Stomach (tissue), 9 donors: ENCODE measurements around the gene EEA1. TPM values are rescaled to one million over a fixed set of nuclear protein-coding genes. Genes with fewer than 3 reads are reported as not detected.

Source experiments
- DNase-seq, 2 donors: peaks; one replicate each; pipeline versions ENCODE4 v3.0.0 to v3.0.0-alpha.2; 2013 to 2019
- H3K27ac ChIP-seq, 5 donors: fragments of 200-600 bp in 4 of 5; sonication (generic) in 4 of 5; one replicate each; pipeline ENCODE4 v1.5.1; 2013 to 2019; ENCODE audit warnings: mild to moderate bottlenecking in 1 of 5, moderate library complexity in 1 of 5
- H3K27me3 ChIP-seq, 3 donors: fragments of 200-600 bp; sonication (generic); one replicate each; pipeline ENCODE4 v1.5.1; 2017 to 2019; ENCODE audit warnings: mixed run types in 1 of 3
- H3K36me3 ChIP-seq, 4 donors: fragments of 200-600 bp; sonication (generic); 1 replicate in 3 of 4; 2 replicates in 1 of 4; pipeline ENCODE4 v1.5.1; 2016 to 2019
- H3K4me1 ChIP-seq, 4 donors: fragments of 200-600 bp; sonication (generic); one replicate each; pipeline ENCODE4 v1.5.1; 2016 to 2019
- H3K4me3 ChIP-seq, 4 donors: fragments of 200-600 bp; sonication (generic) in 3 of 4; one replicate each; pipeline ENCODE4 v1.5.1; 2016 to 2019; ENCODE audit warnings: mild to moderate bottlenecking in 1 of 4
- H3K9me3 ChIP-seq, 4 donors: fragments of 200-600 bp; sonication (generic); one replicate each; pipeline ENCODE4 v1.5.1; 2016 to 2019
- CTCF ChIP-seq, 7 experiments: fragments of 450-650 bp in 4 of 7; fragments of 200-600 bp in 3 of 7; sonication (generic) in 3 of 7; IDR thresholded peaks; one replicate each; pipeline ENCODE4 v1.5.1; 2016 to 2019; ENCODE audit warnings: antibody characterized with exemption in 7 of 7, control low read depth in 2 of 7, mild to moderate bottlenecking in 1 of 7
- EP300 ChIP-seq: sonication (generic); formaldehyde crosslinking; IDR thresholded peaks from one replicate; pipeline ENCODE4 v1.6.1; 2017; ENCODE audit warnings: antibody characterized with exemption
- POLR2A ChIP-seq, 4 donors: fragments of 450-650 bp; IDR thresholded peaks; one replicate each; pipeline ENCODE4 v1.6.1; 2016; ENCODE audit warnings: antibody characterized with exemption in 4 of 4, control low read depth in 2 of 4, mild to moderate bottlenecking in 1 of 4, moderate library complexity in 1 of 4
- POLR2AphosphoS5 ChIP-seq, 3 donors: sonication (generic); formaldehyde crosslinking; IDR thresholded peaks; one replicate each; pipeline ENCODE4 v1.6.1; 2016; ENCODE audit warnings: antibody characterized with exemption in 3 of 3
- WGBS, 5 donors: extraction: QIAGEN DNeasy Blood & Tissue Kit in 3 of 5; methylation state at CpG; one replicate each; pipeline versions ENCODE4 v1.1.5 to v1.1.7; 2013 to 2018; 5-methylcytosine and 5-hydroxymethylcytosine counted together
- intact Hi-C: fragments of 100-400 bp; cut with DNase I; formaldehyde crosslinking; loops from one replicate; pipeline ENCODE4 v1.15.1; 2023; ENCODE audit warnings: low total_unique reads
- polyA plus RNA-seq, 3 donors: library from polyadenylated mRNA; stranded (reverse); fragments of 200-250 nt; gene quantifications; one replicate each; pipeline ENCODE4 v1.2.3, GENCODE V29; 2013
- total RNA-seq, 5 donors: library from RNA; depleted of rRNA; stranded (reverse); fragments of >200 nt; gene quantifications; one replicate each; pipeline versions ENCODE4 v1.1.0 to v1.2.3, GENCODE V29; 2014 to 2016
- donor health status: healthy with polysubstance abuse.
- donor health status: Bipolar disorder and iron deficiency.
- donor health status: healthy.

EEA1 gene
- total and polyA plus RNA-seq, 8 donors: 2.0 to 24.2 (median 10.8) TPM

- Histone ChIP-seq H3K27me3 (no peaks in the 10 kb centered on the region), H3K36me3 (no peaks in the 10 kb centered on the region), H3K27ac (no peak overlapping the region), H3K4me1 (peaks cover 0 to 29% (median 13%) of the 10 kb centered on the region in 4 donors), H3K9me3 (peaks cover 0 to 11% (median 5%) of the 10 kb centered on the region in 4 donors), H3K4me3 (no peak overlapping the region)
- no peak for DNase-seq
- 72 to 88% (median 82%) methylated on average over 9 of the region's 9 CpGs for WGBS, 5 donors
- intact Hi-C loops: no loop called here
- TF ChIP-seq CTCF (IDR thresholded peaks at IDR 0.05) (no peak), POLR2AphosphoS5 (IDR thresholded peaks at IDR 0.05) (no peak), EP300 (no peak), POLR2A (IDR thresholded peaks at IDR 0.05) (no peak)
Measured at GRCh38 chr12:92905258-92905810, 23.8 kb downstream of the EEA1 start.

DNA sequence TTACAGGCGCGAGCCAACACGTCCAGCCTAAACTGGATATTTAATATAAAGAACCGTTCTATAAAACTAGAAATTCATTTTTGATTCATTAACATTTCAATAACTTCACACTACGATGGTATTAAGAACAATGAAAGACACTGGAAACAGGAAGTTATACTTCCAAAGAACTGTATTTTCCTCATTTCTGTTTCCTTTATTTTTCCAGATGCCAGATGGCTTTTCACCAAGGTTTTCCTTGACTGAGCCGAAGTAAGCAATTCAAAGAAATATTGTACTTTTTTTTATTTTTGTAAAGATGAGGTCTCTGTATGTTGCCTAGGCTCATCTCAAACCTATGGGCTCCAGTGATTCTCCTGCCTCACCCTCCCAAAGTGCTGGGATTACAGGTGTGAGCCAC is 28.2 kb downstream of the EEA1 start:
- H3K27ac ChIP-seq: peak overlapping the region in 3 of 5 donors; percentile 77 to 83 (median 80)

DNA sequence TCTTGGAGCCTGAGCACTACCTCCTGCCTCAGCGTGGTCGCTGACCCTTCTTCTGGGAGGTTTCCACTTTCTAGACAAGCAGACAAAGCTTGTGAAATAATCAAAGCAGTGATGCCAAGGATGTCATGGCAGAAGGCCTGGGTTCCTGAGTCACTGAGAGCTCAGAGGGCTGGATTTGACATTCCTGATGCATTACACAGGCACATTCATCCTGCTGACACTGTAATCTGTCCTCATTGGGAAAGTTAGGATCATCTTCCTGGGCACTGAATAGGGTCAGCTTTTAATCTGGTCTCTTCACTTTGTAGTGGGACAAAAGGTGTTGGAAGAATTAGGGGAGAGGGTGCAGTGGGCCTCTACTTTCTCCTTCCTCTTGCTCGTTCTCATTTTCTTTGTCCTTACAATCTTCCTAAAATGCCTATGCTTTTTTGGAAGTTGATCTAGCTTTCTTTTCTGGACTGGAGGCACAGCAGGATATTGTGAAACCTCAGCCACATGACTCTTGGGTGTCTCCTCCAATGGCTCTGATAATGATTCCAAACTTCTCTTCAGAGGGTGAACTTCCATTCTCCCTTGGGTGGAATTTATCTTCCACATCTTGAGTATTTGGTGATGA is 29.6 kb downstream of the EEA1 start:
- peak overlapping the region in 4 of 5 donors; percentile 66 to 83 (median 78) for H3K27ac ChIP-seq
- peaks cover 0 to 34% (median 11%) of the 10 kb centered on the region in 4 donors for H3K4me1 ChIP-seq
- H3K4me3 ChIP-seq: no peak overlapping the region
- TF ChIP-seq POLR2A (IDR thresholded peaks at IDR 0.05) (no peak), EP300 (no peak), POLR2AphosphoS5 (IDR thresholded peaks at IDR 0.05) (peak in 2 of 3 donors; percentile 46 to 82), CTCF (IDR thresholded peaks at IDR 0.05) (no peak)
- DNase-seq: peak; percentile 34 to 68
- intact Hi-C loops: no loop called here
- peaks cover 0 to 5% (median 0%) of the 10 kb centered on the region in 4 donors for H3K36me3 ChIP-seq
- WGBS, 5 donors: 34 to 71% (median 63%) methylated on average over 3 of the region's 3 CpGs
- no peaks in the 10 kb centered on the region for H3K9me3 ChIP-seq
- H3K27me3 ChIP-seq: no peaks in the 10 kb centered on the region

More for the DNA sequence above, 28.2 kb downstream of the EEA1 start:
- Histone ChIP-seq H3K9me3 (no peaks in the 10 kb centered on the region), H3K4me1 (peaks cover 0 to 45% (median 16%) of the 10 kb centered on the region in 4 donors), H3K36me3 (peaks cover 0 to 2% (median 0%) of the 10 kb centered on the region in 4 donors), H3K4me3 (no peak overlapping the region), H3K27me3 (no peaks in the 10 kb centered on the region)
- WGBS, 5 donors: 89 to 91% (median 91%) methylated on average over 6 of the region's 6 CpGs
- no peak for DNase-seq
- intact Hi-C loops: no loop called here
- TF ChIP-seq POLR2AphosphoS5 (IDR thresholded peaks at IDR 0.05) (no peak), CTCF (IDR thresholded peaks at IDR 0.05) (no peak), EP300 (no peak), POLR2A (IDR thresholded peaks at IDR 0.05) (no peak)

DNA sequence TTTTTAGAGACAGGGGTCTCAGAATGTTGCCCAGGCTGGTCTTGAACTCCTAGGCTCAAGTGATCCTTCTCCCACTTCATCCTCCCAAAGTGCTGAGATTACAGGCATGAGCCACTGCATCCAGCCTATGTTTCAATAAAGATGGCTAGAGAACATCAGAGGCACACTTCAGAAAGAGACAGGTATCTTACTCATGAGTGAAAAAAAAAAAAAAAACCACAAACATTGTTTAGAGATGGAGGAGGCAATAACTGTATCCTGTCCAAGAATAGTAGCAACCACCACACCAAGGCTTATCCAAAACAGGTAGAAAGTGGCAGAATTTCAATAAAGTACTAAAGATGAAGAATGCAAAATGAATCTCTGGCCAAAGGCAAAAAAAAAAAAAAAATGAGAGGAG is 30.3 kb downstream of the EEA1 start:
- Histone ChIP-seq H3K9me3 (no peaks in the 10 kb centered on the region), H3K36me3 (peaks cover 0 to 5% (median 0%) of the 10 kb centered on the region in 4 donors), H3K4me3 (no peak overlapping the region), H3K27me3 (no peaks in the 10 kb centered on the region), H3K27ac (peak overlapping the region in 4 of 5 donors; percentile 66 to 83 (median 78)), H3K4me1 (peaks cover 0 to 34% (median 11%) of the 10 kb centered on the region in 4 donors)
- DNase-seq: no peak
- intact Hi-C loops: no loop called here
- no peak for TF ChIP-seq EP300
- no peak for TF ChIP-seq POLR2AphosphoS5 (IDR thresholded peaks at IDR 0.05)
- no peak for TF ChIP-seq POLR2A (IDR thresholded peaks at IDR 0.05)
- no peak for TF ChIP-seq CTCF (IDR thresholded peaks at IDR 0.05)
